ENCODE data around the gene SLC24A1.
A peak's percentile ranks its signal among the peaks of the same experiment; 100 is the strongest.

DNA sequence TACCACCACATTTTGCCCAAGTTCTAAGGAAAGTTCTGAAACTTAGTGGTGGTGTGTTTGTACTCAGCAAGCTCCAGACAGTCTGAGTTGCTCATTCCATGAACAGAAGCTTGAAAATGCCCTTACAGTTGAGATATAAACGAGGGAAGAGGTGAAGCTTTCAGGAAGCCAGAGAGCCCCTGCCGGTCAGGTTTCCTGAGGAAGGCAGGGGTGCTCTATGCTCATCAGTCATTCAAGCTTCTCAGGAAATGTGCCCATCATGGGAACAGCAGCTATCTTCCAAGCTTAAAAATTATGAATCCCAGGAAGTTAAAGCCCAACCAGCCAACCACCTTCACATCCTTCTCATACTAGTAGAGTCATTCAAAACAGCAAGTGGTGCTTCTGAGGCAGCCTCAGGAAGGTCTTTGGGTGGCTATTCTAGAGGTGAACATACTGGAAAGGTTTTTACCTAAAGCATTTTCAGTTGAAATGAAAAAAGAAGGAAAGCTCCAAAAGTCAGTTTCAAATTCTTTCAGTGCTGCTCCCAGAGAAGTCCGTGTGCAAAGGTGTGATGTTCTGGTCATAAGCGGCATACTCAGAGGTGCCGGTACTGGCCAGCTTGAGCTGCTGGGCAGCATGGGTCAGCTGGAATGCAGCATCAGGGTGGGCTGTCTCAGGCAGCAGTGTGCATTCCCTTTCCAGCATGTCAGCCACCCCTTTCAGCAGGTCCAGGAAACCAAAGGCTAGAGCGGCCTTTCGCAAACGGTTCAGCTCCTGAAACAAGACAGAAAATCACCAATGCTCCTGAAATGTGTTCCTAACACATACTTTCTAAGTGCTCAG is 42.6 kb upstream of the SLC24A1 start:
- TF ChIP-seq FOS (IDR thresholded peaks at IDR 0.05; ENCODE audit: borderline replicate concordance, extremely low read depth, insufficient read length): no peak
- TF ChIP-seq POLR2A (IDR thresholded peaks at IDR 0.05; ENCODE audit: low read depth, low read length): peak; percentile 33; the same call in 1 of the 2 replicates
- TF ChIP-seq EGR1 (IDR thresholded peaks at IDR 0.05; ENCODE audit: borderline replicate concordance in 1 of 2, low read depth in 2 of 2, low read length in 2 of 2): no peak
- TF ChIP-seq, protein P1, sequence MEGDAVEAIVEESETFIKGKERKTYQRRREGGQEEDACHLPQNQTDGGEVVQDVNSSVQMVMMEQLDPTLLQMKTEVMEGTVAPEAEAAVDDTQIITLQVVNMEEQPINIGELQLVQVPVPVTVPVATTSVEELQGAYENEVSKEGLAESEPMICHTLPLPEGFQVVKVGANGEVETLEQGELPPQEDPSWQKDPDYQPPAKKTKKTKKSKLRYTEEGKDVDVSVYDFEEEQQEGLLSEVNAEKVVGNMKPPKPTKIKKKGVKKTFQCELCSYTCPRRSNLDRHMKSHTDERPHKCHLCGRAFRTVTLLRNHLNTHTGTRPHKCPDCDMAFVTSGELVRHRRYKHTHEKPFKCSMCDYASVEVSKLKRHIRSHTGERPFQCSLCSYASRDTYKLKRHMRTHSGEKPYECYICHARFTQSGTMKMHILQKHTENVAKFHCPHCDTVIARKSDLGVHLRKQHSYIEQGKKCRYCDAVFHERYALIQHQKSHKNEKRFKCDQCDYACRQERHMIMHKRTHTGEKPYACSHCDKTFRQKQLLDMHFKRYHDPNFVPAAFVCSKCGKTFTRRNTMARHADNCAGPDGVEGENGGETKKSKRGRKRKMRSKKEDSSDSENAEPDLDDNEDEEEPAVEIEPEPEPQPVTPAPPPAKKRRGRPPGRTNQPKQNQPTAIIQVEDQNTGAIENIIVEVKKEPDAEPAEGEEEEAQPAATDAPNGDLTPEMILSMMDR (IDR thresholded peaks at IDR 0.05 in 2 of 3, conservative IDR thresholded peaks at IDR 0.05 in 1 of 3; ENCODE audit: control insufficient read depth in 2 of 3, extremely low read depth in 1 of 3, insufficient read depth in 1 of 3, low read depth in 3 of 3, low read length in 3 of 3): no peak
- TF ChIP-seq, protein P2, sequence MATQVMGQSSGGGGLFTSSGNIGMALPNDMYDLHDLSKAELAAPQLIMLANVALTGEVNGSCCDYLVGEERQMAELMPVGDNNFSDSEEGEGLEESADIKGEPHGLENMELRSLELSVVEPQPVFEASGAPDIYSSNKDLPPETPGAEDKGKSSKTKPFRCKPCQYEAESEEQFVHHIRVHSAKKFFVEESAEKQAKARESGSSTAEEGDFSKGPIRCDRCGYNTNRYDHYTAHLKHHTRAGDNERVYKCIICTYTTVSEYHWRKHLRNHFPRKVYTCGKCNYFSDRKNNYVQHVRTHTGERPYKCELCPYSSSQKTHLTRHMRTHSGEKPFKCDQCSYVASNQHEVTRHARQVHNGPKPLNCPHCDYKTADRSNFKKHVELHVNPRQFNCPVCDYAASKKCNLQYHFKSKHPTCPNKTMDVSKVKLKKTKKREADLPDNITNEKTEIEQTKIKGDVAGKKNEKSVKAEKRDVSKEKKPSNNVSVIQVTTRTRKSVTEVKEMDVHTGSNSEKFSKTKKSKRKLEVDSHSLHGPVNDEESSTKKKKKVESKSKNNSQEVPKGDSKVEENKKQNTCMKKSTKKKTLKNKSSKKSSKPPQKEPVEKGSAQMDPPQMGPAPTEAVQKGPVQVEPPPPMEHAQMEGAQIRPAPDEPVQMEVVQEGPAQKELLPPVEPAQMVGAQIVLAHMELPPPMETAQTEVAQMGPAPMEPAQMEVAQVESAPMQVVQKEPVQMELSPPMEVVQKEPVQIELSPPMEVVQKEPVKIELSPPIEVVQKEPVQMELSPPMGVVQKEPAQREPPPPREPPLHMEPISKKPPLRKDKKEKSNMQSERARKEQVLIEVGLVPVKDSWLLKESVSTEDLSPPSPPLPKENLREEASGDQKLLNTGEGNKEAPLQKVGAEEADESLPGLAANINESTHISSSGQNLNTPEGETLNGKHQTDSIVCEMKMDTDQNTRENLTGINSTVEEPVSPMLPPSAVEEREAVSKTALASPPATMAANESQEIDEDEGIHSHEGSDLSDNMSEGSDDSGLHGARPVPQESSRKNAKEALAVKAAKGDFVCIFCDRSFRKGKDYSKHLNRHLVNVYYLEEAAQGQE (IDR thresholded peaks at IDR 0.05; ENCODE audit: low read depth, low read length): no peak
- no peak for TF ChIP-seq ZNF384 (IDR thresholded peaks at IDR 0.05; ENCODE audit: borderline replicate concordance, low read depth, low read length)
- no peak for TF ChIP-seq RELA (IDR thresholded peaks at IDR 0.05; ENCODE audit: borderline replicate concordance, partially characterized antibody)
- TF ChIP-seq BACH1 (IDR thresholded peaks at IDR 0.05; ENCODE audit: borderline replicate concordance): no peak
- no peak for TF ChIP-seq CREM (IDR thresholded peaks at IDR 0.05; ENCODE audit: low read depth)
- TF ChIP-seq CBX3 (IDR thresholded peaks at IDR 0.05; ENCODE audit: borderline replicate concordance, low read depth): no peak
- TF ChIP-seq CHD2 (IDR thresholded peaks at IDR 0.05; ENCODE audit: borderline replicate concordance, low read depth, low read length): no peak
- TF ChIP-seq POLR2AphosphoS5 (IDR thresholded peaks at IDR 0.05; ENCODE audit: low read length): no peak
- TF ChIP-seq CHD4 (IDR thresholded peaks at IDR 0.05): no peak
